Measurements from ENCODE around the gene GBX1.

GBX1 gene

DNA sequence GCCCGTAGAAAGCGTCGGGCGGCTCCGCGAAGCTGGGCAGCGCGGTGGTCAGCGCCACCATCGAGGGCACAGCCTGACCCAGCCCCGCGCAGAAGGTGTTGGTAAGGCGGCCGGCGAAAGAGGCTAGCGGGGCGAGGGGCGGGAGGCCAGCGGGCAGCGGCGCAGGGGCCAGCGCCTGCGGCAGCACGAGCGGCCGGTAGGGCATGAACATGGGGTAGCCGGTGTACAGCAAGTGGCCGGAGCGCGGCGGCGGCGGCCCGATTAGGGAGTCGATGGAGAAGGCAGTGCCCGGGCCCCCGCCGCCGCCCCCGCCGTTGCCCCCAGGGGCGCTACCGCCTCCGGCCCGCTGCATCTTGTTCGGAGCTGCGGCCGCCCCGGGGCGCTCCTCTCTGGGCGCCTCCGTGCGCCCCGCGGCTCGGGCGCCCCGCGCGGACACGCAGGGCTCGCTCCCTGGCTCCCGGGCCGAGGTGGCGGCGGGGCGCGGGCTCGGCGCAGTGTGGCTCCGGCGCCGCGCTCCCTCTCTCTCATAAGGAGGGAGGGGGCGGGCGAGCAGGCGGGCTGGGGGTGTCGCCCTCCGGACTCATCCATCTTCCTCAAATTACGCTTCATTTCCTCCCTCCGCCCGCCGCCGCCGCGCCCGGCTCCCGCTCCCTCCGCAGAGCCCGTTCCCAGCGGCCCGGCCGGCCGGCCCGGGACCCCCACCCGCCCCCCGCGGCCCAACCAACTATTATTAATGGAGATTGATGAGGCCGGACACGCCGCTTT lies at the start of gene GBX1:
TSS of gene GBX1 (minus strand) at position 498 of the 765 bp plus-strand sequence. CDS start at position 352, 146 bp downstream.
- peak; percentile 31 for DNase-seq

DNA sequence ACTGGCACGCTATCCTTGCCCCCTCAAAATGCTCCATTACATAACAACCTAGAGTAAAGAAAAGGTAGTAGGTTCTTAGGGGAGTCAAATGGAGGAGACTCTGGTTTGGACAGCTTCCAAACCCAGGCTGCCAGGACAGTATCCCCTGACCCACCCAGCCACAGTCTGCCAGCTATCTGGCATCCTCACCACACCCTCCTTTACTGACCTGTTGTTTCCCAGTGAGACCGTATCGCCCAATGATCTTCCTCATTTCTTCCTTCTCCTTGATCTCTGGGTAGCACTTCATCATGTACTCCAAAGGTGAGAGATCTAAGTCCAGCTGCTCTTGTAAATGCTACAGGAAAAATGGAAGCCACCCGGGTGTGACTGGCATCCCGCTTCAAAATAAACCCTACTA lies 47.9 kb upstream of the GBX1 start:
- no peak for DNase-seq

DNA sequence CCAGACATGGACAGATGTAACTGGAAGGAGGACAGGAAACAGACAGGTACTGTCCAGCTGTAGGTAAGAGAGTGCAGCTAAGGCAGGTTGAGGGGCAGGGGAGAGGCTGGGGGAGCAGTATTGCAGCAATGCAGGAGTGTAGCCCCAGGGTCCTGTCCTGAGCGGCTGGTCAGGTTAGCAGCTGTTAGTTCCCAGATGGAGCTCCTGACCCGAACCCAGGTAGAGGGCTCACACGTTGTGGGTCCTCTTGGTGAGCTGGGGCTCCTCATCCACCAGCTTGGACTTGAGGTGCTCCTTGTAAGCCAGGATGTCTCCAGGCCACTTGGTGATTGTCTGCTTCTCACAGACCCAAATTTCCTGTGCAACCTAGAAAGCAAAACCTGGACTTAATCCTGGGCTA lies 46.3 kb upstream of the GBX1 start:
- DNase-seq: no peak

- DNase-seq: no peak
These were observed 45.1 kb upstream of the GBX1 start for GRCh38 chr7:151212626-151213025.

DNA sequence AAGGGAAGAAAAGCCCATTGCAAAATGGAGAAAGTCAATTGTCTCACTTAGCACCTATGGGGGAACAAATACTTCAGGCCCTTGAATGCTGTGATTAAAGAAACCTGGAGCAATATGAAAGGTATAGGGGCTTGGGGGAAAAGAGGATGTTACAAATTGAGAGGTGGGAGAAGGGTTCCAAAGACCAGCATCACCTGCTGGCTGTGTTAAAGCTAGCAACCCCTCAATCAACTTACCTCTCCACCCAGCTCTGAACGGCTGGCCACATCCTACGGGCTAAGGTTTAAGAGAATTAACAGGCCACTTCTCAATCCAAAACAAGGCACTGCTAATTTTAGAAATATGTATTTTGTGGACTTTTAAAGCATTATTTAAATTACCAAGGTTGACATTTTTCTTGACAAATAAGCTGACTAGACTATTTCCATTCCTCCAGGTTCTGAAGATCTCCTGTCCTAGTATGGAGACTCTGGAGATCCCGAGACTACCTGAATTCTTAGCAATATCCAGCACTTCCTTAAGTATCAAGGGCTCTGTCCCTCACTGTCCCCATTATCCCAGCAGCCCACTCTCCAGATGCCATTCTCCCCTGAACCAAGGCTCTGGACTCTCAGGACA lies 43.8 kb upstream of the GBX1 start:
- no peak for DNase-seq

GRCh38 chr7:151210087-151210854 lies 42.8 kb upstream of the GBX1 start, which contains the start of gene H2BK1:
Gene H2BK1, minus strand, starts transcription at chr7:151210488. Its CDS starts 170 bp downstream, at chr7:151210318.
- DNase-seq: no peak

DNA sequence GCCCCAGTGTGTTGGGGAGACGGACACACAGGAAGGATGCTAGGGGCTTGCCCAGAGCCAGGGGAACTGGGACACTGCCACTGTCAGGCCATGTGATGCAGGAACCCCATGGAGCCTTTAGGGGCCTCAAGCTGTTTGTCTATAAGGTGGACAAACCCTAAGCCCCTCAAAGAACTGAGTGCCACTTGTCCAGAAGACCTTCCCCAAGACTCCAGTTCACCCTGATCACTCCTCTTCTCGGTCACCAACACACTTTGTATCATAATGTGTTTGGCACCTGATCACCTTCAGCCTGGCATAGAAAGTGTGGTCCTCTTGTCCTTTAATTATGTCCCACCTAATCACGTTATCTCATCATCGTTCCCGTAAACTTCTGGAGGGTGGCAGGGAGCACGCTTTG lies 42.1 kb upstream of the GBX1 start:
- DNase-seq: no peak

DNA sequence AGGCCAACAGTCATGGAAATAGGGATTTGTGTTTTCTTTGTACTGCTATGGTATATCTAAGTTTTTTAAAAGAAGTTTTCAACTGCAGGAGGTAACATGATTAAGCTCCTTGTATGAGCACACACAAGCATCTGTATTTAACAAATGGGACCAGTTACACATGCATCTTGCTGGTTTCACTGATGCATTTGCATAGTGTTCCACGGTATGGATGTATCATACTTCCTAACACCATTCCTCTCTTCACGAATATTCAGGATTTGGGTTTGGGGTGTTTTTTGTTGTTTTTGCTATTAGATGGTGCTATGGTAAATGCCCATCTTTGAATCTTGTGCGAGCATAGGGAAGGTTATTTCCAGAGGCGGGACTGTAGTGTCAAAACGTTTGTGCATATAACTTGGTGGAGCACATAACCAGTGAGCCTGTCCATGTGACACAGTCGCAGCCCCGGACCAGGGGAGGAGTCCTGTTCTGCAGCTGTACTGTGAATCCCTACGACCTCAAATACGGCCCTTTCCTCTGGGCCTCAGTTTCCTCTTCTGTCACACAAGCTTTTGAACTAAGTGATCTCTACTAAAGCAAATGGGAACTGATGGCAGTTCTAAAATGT lies 40.9 kb upstream of the GBX1 start:
- DNase-seq: no peak

DNA sequence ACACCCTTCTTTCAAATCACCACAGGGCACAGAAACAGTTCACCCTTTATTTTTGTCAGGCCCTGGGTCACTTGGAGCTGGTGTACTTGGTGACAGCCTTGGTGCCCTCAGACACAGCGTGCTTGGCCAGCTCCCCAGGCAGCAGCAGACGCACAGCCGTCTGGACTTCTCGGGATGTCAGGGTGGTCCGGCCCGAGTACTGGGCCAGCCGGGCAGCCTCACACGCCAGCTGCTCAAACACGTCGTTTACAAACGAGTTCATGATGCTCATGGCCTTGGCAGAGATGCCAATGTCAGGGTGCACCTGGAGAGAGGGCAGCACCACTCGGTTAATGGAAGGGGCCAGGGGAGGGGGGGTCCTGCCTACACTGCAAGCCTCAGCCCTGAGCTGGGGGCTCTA lies 40.3 kb upstream of the GBX1 start:
- DNase-seq: no peak

DNA sequence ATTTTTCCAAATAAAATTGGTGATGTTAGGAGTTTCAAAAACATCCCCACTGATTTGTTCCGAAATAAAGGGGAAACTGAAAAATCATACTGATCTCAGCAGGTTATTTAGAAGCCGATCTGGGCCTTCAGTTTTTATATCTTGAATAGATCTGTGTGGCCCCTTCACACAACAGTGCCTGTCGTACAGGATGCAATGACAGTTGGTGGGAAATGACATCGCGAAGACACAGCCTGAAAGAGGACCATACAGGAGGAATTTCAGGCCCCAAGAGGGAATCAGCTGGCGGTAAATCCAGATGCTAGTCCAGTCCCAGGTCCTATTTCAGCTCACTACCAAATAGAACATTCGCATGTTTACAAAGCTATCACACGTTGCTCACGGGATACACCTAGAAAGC lies 39.8 kb upstream of the GBX1 start:
- DNase-seq: no peak

GRCh38 chr7:151206914-151207313 lies 39.4 kb upstream of the GBX1 start:
- DNase-seq: no peak

- DNase-seq: no peak
These were observed 38.2 kb upstream of the GBX1 start for GRCh38 chr7:151205730-151206129.

DNA sequence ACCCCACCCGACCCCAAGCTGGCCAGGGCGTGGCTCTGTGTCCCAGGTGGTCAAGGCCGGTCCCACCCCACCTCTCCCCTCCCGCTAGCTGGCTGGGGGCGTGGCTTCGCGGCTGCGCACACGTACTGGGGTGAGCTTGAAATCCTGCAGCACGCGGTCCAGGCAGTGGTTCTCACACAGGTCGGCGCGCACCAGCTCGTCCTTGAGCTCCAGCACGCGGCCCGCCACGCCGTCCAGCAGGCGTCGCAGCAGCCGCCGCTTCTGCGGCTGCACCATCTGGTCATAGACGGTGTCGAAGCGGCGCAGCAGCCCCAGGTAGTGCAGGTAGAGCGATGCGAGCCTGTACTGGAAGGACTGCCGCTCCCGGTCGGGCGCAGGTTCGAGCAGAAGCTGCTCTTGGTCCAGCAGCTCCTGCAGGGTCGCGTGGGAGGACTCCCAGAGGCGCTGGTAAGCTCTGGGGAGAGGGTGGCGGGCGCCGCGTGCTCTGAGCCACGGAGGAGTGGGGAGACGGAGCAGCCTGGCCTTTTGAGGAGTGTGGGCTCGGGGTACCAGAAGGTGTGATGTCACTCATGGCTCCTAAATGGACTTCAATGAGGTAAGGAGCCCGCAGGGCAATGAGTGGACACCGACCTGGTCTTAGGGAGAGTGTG lies 37.0 kb upstream of the GBX1 start:
- DNase-seq: no peak

DNA sequence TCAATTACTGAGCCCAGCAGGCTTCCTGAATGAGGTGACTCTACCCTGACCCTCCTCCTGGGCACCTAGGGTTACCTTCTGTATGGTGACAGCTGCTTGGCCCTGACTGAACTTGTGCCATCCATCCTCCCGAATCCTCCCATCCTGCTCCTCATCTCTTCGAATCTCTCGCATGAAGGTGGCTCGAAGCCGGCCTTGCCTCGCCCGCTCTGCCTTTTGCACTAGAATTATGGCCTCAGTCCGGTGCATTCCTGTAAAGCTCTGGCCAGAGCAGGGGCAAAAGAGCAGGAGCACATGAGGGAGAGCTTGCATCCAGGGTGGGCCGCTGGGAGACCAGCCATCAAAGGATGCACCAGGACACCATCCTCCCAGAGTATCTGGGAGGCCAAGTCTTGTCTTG lies 35.3 kb upstream of the GBX1 start:
- DNase-seq: no peak

GRCh38 chr7:151201751-151202150 lies 34.3 kb upstream of the GBX1 start:
- no peak for DNase-seq

DNA sequence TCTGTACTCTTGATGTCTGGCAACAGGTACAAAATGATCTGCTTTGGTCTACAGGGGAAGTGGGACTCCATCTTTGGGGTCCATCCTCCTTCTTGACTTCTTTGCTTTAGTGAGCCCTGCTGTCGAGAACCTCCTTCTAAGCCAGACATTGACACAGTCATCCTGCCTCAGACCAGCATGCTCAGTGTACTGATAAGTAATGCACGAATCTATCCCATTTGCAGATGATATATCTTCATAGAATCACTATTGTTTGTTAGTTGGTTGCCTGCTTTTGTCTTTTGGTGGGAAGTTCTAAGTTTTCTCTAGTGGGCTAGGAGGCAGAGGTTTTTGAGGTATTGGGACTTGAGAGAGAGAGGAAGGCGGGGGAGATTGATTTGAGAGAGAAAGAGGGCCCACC lies 33.9 kb upstream of the GBX1 start:
- DNase-seq: no peak

- DNase-seq: no peak
These were observed 31.7 kb upstream of the GBX1 start for GRCh38 chr7:151198945-151199848.

GRCh38 chr7:151197932-151198331 lies 30.4 kb upstream of the GBX1 start:
- no peak for DNase-seq

DNA sequence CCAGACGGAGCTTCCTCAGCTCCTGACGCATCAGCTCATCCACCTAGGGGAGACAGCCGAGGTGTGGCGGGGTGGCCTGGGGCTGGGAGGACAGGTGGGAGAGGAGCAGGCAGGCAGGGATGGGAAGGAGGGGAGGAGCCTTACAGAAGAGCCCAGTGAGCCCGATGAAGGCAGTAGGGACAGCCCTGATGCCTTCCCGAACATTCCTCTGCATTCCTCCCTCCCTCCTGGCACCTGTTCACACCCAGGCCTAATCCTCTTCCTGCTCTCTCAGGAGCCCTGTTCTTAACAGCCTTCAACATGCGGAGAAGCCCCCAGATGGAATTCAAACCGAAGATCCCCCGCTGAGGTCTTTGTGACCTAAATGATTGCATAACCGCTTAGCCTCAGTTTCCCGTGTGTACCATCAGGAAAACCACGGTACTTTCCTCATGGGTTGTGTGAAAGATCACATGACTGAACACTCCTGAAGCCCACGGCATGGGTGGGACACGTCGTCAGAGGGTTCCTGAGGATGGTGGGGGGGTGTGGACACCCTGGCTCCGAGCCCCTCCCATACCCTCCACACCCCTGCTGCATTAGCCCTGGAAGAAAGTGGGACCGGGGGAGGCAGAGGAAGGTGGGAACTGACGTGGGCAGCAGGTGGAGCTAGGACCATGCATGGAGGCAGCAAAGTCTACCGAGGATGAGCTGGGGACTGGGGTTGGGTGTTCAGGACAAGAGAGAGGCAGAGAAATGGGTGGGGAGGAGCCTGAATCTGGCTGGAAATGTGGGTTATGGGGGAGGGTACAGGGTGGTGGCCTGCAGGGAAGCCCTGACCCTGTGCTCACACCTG lies 28.3 kb upstream of the GBX1 start:
- DNase-seq: no peak

DNA sequence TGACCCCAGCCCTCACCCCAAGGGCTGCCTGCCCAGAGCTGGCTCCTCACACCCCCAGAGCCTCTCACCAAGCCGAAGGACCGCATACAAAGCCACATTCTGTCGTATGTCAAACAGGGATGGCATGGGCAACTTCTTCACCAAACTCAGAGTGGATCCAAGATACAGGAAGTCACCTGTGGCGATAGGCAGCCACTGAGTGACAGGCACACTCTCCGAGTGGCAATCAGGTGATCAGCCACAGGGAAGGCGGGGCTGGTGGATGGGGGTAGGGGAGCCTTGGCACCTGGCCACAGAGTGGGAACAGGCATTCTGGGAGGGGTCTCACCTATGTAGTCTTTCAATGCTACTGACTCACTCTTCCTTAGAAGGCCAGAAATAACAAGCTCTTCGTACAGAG lies 26.7 kb upstream of the GBX1 start:
- no peak for DNase-seq

Data from stimulated activated CD4-positive, alpha-beta T cell treated with anti-CD3 and anti-CD28 coated beads, Interleukin-15, amount 100 ng/mL, for 24 hours (primary cell).